ENCODE results near the gene BORCS6.

- TF ChIP-seq CTCF (IDR thresholded peaks at IDR 0.05) (no peak), POLR2A (IDR thresholded peaks at IDR 0.05) (no peak)
Measured at GRCh38 chr17:8159032-8159400, 31.0 kb downstream of the BORCS6 start.

Data from Peyer's patch (tissue), 4 donors.